NOMO-1 (cell line): Measurements from ENCODE around the gene ACOT8.
A peak's percentile ranks its signal among the peaks of the same experiment; 100 is the strongest.

ENCODE experiments used
- DNase-seq, 2 experiments: peaks; one replicate each; lab custom pipeline; 2025; ENCODE audit not compliant: unreplicated experiment in 2 of 2; lab: John Stamatoyannopoulos, UW

Gene ACOT8

DNA sequence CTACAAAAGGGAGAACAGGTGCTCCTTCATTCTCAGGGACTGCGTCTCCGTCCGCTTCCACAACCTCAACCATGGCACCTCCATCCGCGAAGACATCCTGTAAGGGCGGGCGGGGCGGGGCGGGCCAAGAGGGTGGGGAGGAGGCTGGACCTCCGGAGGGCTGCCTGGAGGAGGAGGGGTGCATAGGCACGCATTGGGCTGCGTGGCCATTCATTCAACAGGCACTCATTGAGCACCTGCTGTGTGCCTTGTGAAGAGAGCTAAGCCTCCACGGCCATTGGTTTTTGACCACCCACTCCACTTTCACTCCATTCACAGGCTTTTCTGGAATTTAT is 657 bp upstream of the ACOT8 start:
- DNase-seq = peak; percentile 46 to 68

DNA sequence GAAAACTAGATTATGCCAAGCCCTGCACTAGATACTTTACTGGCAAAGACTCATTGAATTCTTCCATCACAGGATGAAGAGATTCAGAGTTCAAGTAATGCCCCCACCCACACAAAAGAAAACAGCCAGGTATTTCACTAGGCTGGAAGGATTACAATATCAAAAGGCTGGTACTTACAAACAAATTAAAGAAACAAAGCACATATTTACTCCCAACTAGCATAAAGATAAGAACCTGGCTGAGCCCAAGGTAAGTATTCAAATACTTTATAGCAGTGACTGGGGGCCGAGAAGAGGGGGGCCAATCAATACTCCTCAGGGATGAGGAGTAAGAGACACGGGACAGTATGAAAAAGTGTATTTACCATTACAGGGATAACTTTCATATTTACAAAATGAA is 3.7 kb downstream of the ACOT8 start:
- no peak for DNase-seq

DNA sequence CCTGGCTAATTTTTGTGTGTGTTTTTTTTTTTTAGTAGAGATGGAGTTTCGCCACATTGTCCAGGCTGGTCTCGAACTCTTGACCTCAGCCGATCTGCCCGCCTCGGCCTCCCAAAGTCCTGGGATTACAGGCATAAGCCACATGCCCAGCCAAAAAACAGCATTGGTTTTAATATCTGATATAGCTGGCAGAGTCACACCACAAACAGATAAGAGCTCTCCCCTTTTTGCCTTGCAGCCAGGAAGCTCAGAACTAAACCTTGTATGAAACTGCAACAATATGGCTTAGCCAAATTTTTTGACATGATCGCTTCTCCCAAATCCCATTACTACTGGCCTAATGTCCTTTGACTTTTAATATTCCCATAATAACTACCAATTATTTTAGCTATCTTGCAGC is 4.9 kb downstream of the ACOT8 start:
- no peak for DNase-seq

DNA sequence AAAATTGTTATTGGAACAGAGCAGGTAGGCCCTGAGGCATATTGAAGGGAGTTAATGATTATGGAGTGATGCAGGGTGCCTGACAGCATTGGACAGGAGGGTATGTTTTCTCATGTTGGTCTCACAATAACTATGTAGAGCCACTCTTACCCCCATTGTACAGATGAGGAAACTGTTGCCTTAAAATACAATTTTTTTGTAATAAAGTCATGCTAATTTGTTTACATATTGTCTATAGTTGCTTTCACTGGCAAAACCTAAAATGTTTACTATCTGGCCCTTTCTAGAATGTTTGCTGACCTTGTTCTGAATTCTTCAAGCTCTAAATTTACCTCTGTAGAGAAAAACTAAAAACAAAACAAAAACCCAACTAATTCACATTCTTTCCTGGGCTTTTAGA is 5.7 kb downstream of the ACOT8 start:
- no peak for DNase-seq

DNA sequence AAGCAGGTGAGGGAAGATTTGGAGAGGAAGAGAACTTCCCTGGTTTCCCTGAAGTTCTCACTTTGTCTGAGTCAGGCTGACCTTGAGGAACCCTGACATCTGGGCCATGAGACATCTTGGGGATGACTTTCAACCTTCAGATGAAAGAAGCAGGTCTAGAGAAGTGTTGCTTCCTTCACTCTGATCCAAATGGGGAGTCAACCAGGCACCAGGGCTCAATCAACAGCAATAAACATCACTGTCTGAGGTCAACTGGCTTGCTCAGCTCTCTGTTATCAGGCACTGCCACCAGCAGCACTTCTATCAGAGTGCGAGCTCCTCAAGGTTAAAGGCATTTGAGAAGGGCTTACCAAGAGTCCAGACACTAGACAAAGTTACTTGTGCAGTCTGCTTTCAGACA is 6.3 kb downstream of the ACOT8 start:
- DNase-seq = no peak

DNA sequence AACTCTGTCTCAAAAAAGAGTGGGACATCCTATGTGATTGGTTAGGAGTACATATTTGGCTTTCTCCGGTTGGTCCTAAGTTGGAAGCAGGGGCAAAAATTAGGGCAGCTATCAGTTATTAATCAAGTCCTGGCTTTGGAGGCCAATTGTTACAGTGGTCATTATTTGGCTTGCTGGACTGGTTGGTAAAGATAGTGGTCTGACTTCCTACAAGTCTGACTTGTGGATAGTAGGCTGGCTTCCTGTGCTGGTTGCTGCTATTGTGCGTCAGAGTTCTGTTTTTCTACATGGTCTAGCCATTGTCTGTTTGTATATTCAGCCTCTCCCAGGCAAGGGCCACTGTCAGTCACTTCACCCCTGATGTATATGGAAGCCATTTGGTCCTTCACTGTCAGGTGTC is 7.0 kb downstream of the ACOT8 start:
- DNase-seq = no peak

DNA sequence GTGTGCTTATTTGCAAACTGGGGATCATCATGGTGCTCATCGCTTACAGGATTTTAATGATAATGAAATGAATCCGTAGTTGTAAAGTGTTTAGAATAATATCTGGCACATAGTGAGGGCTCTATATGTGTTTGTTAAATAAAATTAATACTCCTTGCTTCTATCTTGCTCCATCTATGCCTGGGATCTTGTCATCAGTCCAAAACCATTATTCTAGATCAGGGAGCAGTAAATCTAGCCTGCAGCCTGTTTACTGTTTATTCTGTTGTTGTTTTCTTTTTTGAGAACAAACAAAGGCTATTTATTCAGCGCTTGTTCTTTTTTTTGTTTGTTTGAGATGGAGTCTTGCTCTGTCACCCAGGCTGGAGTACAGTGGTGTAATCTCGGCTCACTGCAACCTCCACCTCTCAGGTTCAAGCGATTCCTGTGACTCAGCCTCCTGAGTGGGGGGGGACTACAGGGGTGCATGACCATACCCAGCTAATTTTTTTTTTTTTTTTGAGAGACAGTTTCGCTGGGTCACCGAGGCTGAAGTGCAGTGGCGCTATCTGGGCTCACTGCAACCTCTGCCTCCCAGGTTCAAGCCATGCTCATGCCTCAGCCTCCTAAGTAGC is 8.1 kb downstream of the ACOT8 start:
- DNase-seq = no peak

DNA sequence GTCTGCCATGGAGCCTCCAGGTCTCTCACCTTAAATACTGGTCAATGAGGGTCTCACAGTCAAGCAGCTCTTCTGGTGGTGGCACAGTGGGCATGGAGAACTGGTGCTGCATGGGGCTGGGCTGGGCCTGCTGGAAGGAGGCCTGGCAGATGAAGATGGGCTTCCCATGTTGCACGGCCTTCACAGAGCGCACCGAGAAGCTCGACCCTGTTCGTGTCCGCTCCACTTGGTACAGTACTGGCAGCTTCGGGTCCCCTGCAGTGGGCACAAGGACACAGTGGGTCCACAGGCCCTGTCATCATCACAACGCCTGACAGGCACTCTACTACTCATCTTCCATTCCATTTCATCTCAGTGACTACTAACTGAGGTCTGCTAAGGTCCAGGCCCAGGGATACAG is 8.8 kb downstream of the ACOT8 start:
- no peak for DNase-seq

DNA sequence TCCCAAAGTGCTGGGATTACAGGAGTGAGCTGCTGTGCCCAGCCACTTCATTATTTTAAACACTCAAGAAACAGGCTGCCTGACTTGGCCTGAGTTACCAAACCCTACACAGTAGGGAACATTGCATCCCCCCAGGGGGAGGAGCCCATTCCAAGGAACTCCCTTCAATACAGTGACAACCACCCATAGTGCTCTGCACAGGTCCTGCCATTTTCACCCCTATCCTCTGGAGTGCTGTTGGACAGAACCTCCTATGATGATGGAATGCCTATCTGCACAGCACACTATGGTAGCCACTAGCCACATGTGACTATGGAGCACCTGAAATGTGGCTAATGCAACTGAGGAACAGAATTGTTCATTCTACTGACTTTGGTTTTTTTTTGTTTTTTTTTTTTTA is 11.7 kb downstream of the ACOT8 start:
- no peak for DNase-seq

DNA sequence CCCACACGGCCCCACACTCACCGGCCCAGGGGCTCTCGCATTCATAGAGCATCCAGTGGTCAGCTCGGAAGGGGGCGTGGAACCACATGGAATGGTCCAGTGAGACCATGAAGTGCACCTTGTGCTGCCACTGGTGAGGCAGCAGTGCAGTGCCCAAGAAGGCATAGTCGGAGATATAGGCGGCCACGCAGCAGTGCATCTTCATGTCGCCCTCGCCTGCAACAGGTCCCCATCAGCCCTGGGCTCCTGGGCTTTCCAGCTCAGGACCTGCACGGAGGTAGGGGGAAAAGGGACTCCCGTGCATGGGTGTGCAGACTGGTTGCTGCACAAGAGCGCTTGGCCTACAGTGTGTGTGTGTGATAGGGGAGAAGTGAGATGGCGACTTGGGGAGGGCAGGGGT is 13.7 kb downstream of the ACOT8 start:
- DNase-seq = no peak

DNA sequence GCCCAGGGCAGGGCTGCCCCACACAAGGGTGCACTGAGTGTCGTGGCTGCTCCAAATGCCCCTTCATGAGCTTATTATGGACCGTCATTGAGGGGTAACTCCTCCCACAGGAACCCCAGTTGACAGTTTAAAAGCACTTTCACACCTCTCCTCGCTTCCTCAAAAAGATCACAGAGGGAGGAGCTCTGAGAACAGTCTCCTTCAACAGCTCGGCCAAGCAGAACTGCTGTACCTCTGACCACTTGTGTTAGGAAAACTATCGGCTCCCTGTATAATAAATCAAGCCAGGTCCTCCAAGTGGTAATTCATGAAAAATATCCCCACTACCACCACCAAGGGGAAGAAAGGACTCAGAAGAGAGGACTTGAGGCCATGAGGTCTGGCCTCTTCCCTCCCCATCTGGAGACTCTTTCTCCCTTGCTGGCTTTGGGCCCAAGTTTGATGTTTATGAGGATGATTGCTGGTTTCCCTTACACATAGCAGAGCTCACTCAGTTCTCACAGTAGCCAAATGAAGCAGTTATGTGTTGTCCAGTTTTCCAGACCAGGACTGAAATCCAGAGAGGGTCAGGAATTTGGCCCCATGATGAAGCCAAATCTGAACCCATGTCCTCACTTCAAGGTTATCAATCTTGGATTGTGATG is 14.9 kb downstream of the ACOT8 start:
- peak; percentile 72 to 94 for DNase-seq

DNA sequence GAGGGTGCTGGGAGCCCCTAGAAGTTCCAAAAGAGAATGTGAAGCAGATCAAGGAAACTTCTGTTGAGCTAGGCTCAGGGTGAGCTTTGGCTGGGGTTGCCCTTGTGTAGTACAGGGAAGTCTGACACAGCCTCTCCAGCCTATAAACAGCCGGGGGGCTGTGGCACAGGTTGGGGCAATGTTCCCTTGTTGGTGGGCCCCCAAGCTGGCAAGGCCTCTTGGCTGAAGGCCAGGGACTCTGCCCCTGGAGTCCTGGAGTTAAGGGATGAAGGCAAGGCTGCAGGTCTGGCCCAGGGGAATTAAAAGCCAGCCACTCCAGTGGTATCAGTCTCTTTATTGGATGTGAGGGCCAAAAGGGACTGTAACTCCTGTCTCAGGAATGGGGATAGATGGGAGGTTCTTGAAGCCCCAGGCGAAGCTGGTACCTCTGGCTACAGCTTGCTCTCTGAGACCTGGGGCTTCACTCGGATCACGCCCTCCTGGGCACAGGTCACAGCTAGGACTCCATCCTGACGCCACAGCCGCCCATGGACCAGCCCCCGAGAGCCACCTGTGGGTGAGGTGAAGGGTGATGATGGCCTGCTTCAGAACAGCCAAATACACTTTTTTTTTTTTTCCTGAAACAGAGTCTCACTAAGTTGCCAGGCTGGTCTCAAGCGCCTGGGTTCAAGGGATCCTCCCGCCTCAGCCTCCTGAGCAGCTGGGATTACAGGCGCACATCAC is 15.6 kb downstream of the ACOT8 start:
- no peak for DNase-seq

DNA sequence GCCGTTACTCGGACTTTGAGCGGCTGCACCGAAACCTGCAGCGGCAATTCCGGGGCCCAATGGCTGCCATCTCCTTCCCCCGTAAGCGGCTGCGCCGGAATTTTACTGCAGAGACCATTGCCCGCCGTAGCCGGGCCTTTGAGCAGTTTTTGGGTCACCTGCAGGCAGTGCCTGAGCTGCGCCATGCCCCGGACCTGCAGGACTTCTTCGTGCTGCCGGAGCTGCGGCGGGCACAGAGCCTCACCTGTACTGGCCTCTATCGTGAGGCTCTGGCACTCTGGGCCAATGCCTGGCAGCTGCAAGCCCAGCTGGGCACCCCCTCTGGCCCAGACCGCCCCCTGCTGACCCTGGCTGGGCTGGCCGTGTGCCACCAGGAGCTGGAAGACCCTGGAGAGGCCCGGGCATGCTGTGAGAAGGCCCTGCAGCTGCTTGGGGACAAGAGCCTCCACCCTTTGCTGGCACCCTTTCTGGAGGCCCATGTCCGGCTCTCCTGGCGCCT is 16.4 kb downstream of the ACOT8 start:
- no peak for DNase-seq

DNA sequence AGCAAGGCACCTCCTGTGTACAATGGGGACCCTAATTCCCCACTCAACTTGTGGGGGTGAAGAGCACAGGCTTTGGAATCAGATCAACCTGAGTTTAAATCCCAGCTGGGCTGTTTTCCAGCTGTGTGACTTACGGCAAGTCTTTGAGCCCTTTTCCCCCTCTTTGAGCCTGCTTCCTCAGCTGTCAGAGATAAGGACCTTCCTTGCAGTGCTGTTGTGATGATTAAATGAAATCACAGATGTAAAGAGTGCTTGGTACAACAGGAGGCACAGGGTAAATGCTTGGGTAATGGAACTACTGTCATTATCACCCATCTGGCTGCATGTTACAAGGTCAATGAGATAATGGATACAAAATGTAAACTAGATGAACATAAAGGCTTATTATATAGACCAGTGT is 20.4 kb downstream of the ACOT8 start:
- DNase-seq = no peak

DNA sequence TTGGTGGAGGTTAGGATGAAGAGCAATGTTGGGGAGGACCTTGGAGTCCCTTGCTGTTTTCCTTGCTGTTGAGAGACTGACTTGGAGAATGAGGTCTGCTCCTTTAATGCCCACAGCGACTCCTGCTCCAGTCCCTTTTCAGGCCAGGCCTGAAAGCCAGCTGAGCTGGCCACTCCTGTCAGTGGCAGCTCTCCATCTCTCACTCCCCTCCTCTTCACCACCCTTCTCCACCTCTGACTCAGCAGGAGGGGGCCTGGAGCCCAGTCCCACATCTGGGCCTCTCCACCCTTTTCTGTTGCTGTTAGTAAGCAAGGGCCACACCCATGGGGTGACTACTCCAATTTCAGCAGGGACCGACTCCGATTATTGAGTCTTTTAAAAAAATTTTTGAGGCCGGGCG is 21.4 kb downstream of the ACOT8 start:
- no peak for DNase-seq

DNA sequence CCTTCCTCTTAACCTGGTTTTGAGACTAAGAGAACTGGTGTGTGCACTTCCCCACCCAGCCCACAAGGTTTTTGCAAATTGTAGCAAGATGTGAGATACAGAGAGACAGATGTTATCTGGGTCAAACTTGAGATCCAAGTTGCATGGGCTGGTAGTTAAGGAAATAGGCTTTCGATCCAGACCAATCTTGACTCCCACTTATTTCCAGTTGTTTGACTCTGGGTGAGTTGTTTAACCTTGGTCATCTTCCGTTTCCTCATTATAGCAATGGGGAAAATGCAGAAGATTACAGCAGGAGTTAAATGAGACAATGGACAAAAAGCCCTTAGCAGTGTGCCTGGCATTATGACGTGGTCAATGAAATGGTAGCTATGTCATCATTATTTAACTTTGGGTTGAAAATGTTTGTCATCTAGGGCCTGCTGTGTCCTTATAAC is 21.8 kb downstream of the ACOT8 start:
- peak in 1 of 2 experiments; percentile 25 for DNase-seq

DNA sequence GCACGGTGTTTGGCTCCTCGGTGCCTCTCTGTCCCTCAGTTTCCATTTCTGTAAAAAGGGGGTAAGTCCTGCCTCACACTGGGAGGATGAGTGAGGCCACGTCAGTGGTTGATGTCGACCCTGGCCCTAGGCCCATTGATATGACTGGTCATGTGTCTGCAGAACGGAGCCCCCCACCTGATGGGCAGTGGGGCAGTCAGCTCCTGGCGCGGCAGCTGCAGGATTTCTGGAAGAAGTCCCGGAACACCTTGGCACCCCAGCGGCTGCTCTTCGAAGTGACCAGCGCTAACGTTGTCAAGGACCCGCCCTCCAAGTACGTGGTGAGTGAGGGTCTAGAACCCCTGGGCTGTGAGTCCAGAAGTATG is 22.4 kb downstream of the ACOT8 start:
- DNase-seq = no peak

DNA sequence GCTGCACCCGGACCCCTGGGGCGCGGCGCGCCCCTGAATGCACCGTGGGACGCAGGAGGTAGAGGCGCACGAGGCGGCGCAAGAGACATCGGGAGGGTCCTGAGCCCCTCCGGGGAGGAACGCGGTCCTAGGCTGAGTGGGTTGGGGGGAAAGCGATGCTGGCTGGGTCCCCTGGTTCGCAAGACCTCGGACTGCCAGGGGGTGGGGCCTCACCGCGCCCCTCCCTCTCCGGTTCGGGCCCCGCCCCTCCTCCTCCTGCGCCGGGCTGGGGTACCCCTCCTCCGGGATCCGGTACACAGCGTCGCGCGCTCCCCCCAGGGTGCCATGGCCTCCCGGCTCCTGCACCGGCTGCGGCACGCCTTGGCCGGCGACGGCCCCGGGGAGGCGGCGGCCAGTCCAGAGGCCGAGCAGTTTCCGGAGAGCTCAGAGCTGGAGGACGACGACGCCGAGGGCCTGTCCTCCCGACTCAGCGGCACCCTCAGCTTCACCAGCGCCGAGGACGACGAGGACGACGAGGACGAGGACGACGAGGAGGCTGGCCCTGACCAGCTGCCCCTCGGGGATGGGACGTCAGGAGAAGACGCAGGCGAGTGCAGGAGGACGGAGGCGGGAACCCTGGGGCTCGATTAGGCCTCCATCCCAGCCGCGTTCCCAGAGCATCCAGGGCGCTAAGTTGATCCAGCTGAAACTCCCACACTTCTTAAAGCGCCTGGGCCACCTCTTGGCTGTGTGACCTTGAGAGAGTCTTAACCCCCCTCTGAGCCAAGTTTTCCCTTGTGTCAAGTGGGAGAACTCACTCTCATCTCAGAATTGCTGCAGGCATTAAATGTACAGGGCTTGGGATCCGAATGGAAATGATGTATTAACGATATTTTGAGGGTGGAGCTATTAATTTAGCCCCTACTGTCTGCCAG is 23.1 kb downstream of the ACOT8 start:
- DNase-seq = peak in 1 of 2 experiments; percentile 25

DNA sequence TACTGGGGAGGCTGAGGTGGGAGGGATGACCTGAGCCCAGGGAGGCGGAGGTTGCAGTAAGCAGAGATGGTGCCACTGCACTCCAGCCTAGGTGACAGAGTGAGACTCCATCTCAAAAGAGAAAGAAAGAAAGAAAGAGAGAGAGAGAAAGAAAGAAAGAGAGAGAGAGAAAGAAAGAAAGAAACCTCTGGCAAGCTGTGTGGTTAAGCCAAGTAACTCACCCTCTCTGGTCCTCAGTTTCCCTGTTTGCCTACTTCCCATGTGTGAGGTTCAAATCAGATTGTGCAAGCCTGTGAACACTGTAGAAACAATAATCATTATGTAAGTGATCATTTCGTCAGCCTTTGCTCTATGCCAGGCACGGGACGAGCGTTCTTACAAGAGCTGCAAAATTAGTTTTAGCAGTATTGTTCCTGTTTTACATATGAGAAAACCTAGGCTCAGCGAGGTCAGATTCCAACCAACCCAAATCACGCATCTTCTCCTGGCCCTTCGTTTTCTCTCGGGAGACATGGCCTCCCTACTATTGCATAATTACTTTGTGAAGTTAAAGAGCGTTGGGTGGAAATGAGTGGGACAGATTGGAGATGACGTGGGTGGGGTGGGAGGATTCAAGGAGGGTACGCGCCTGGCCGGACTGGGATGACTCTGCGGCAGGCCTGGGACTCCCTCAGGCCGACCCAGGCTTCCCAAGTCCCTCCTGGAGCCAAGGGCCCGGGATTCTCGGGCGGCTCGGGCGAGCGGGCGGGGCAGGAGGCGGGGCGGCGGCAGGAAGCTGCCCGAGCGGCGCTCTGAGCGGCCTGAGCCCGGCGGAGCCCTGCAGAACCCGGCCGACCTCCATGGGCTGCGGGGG is 23.9 kb downstream of the ACOT8 start, which contains the start of gene SNX21:
Gene SNX21, plus strand, starts transcription at position 770 of the 853 bp plus-strand sequence. CDS start 121 bp downstream, outside the sequence.
- peak; percentile 78 to 88 for DNase-seq

DNA sequence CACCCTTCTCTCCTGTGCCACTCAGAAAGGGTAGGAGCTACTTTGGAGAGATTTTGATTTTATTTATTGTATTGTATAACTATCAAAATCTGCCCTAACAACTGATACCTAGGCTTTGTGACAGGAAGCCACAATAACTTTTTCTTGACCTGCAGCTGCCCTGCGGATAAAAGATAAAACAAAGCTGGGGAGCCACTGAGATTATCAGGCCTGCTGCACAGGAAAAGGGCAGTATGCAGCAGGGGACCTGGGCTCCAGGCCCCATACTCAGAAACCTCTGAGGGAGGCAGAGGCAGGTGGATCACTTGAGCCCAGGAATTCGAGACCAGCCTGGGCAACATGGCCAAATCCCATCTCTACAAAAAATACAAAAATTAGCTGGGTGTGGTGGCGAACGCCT is 24.6 kb downstream of the ACOT8 start:
- no peak for DNase-seq
